GM12891 (cell line): ENCODE measurements around the gene EED.

Experiments
- PAX5 ChIP-seq: IDR thresholded peaks from 2 replicates; pipeline ENCODE4 v1.6.1; 2011; ENCODE audit warnings: low read length, moderate library complexity, mild to moderate bottlenecking; ENCODE audit not compliant: insufficient read depth, severe bottlenecking
- POLR2A ChIP-seq: IDR thresholded peaks from 2 replicates; pipeline ENCODE4 v1.6.1; 2011; ENCODE audit warnings: low read depth, low read length, control low read depth
- POLR2AphosphoS5 ChIP-seq: IDR thresholded peaks from 2 replicates; pipeline ENCODE4 v1.6.1; 2011; ENCODE audit warnings: low read depth, low read length, control low read depth
- POU2F2 ChIP-seq: IDR thresholded peaks from 2 replicates; pipeline ENCODE4 v1.6.1; 2011; ENCODE audit warnings: low read depth, mild to moderate bottlenecking, control low read depth, low read length, moderate library complexity
- SPI1 ChIP-seq: IDR thresholded peaks from 2 replicates; pipeline ENCODE4 v1.6.1; 2011; ENCODE audit warnings: low read depth, low read length, control low read depth
- TAF1 ChIP-seq: IDR thresholded peaks from 2 replicates; pipeline ENCODE4 v1.6.1; 2011; ENCODE audit warnings: low read depth, low read length, control low read depth

DNA sequence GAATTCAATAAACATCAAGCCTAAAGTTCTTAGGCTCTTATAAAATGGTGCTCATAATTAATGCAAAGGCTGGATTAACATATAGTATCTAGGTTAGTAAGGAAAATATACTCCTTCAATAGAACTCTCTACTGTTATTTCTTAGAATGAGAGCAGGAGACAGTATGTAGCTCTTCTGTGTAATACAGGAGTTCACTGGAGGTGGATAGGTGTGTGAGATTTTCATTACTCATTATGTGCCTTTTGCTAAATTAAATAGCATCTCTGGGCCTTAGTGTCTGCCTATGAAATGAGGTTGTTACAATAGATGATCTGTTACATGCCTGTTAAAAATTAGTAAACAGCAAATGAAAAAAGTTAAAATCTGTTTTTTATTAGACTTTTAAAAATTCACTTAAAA is 20.6 kb downstream of the EED start:
- no peak for TF ChIP-seq POLR2A
- TF ChIP-seq POLR2AphosphoS5 = no peak
- no peak for TF ChIP-seq SPI1
- TF ChIP-seq TAF1 = no peak
- TF ChIP-seq PAX5 = no peak
- TF ChIP-seq POU2F2 = no peak
